Activated T-cell treated with anti-CD3 and anti-CD28 coated beads for 24 hours (primary cell): ENCODE results near the gene GNAS-AS1.
"Not testable (repeated sequence)": the region's sequence is repeated elsewhere in the genome, so short reads cannot be mapped to it uniquely, and the experiment has no call there.

ENCODE experiments used
- DNase-seq: peaks from one replicate; pipeline ENCODE4 v3.0.0-alpha.2; 2020; ENCODE audit warnings: low read depth

The GNAS-AS1 gene

GRCh38 chr20:58835231-58835630 is 15.5 kb downstream of the GNAS-AS1 start:
- no peak for DNase-seq

DNA sequence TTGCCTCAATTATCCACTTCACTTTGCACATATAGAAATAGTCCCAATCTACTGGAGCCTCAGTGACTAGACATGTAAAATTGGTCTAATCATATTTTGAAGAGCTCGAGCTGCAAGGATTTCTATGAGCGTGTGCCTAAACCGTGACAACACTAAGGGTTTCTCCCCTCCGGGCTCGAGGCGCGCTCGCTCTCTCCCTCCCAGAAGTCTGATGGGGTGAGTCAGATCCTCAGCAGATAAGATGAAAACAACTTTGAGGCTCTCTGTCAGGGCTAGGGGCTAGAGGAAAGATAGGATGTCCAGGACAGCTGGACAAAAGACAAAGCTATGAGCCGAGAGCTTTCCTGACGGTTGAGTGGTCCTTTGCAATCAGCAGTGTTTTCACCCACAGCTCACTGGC is 16.8 kb downstream of the GNAS-AS1 start:
- no peak for DNase-seq

- no peak for DNase-seq
These were observed 18.2 kb downstream of the GNAS-AS1 start for GRCh38 chr20:58832457-58832856.

DNA sequence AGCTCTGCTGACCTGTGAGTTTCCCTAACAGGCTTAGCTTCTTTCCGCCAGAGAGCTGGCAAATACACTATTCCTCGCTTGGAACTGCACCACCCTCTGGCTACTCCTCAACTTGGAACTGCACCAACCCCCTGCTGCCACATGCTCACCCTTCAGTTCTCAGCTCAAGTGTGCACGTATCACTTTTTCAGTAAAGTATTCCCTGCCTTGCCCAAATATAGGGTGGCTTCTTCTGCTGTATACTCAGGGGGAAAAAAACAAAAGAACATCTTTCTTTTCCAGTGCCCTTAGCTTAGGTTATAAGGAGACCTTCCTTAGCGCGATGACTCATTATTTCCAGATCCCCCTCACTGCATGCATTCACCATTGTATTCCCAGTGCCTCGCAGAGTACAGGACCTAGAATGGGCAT is 21.2 kb downstream of the GNAS-AS1 start:
- DNase-seq: no peak

- DNase-seq: not testable (repeated sequence)
These were observed 21.9 kb downstream of the GNAS-AS1 start for GRCh38 chr20:58828804-58829203.

DNA sequence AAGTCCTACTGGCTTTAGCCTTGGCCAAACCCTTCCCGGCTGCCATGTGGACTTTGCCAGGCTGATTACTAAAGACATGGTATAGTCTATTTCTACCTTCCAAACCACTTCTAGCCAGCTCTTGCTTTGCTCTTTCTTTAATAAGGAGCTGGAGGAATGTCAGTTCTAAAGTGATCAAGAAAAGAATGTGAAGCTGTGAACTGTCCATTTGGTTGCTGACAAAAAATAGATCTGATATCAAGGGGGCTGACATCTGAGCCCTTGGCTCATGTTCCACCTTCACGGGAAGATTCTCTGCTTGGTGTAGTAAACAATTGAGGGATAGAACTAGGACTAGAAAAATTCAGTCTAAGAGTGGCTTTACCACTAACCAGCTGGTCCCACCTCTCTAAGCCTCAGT is 22.6 kb downstream of the GNAS-AS1 start:
- no peak for DNase-seq

- DNase-seq: no peak
These were observed 24.4 kb downstream of the GNAS-AS1 start for GRCh38 chr20:58826271-58826670.

- DNase-seq: no peak
These were observed 25.3 kb downstream of the GNAS-AS1 start for GRCh38 chr20:58825450-58825849.

DNA sequence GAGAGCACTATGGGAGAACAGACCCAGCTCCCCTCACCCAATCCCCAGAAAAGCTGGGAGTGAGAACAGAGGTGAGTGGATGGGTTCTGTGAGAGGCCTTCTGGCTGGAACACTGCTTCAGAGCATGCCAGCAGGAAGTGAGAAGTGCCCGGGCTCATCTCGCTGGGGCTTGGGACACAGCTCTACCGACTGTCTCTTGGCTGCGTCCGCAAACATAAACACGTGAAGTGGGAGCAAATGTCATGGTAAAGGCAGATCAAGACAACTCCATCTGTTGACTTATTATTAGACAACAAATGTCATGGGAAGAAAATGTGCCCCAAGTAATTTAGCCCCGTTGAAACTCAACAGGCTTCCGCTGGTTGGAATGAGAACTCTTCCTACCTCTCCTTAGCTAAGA is 25.9 kb downstream of the GNAS-AS1 start:
- DNase-seq: no peak

DNA sequence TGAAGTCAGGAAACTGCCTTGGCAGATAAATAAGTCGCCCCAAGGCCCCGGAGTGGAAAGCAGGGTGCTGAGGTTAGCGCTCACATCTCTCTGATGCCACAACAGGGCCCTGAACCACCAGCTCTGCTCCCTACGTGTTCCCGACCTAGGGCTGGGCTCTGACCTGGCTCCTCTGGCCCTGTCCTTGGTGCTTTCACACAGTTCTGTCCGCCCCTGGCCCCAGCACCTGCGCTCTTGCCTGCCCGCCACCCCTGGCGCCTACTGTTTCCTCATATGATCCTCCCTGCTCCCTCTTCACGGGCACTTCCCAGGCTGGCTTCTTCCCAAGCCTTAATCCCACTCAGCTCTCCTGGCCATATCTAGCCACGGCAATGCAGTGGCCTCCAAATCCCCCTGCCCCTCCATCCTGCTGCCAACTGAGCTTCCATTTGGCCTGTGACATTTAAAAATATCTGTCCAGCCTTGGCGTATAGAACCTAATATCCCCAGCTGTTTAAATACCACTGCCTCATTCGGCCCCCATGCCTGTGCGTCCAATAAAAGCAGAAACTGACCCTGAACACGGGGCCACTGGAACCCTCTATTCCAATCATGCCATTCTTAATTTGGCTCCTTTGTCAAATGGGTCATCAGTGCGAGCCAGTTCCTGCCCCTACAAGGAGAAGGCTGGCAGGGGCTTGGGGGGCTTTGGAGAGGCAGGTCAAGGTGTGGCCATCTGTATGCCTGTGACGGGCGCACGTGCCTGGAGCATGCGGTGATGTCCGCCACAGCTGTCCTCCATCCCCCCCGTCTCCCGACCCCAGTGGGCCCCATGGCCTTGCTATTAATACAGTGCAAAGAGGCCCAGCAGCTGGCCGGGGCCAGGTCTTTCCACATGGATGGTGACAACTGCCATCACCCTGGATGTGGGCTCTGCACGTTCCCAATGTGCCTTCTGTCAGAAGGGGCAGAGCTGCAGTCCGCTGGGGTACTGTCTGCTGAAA is 27.7 kb downstream of the GNAS-AS1 start:
- DNase-seq: no peak

DNA sequence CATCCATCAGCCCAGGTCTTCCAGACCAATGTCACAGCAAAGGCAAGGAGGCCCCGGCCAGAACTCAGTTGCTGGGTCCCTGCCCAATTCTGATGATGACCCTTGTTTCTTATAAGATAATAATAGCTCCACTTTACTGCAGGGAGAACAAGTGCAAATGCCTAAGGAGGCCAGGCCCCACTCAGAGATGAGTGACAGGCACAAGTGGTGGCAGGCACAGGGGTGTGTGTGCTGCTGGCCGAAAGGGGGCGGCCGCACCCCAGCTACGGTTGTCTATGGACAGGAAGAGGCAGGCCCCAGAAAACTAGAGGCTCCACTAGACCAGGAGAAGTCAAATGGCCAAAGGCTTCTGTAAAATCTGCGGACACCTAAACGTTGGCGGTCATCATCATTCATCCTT is 28.6 kb downstream of the GNAS-AS1 start:
- DNase-seq: no peak

DNA sequence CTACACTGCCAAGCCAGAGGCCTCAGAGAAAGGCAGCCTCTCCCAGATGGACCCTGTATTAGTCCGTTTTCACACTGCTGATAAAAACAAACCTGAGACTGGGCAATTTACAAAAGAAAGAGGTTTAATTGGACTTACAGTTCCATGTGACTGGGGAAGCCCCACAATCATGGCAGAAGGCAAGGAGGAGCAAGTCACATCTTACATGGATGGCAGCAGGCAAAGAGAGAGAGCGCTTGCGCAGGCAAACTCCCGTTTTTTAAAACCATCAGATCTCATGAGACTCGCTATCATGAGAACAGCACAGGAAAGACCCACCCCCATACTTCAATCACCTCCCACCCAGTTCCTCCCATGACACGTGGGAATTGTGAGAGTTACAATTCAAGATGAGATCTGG is 30.2 kb downstream of the GNAS-AS1 start:
- not testable (repeated sequence) for DNase-seq

GRCh38 chr20:58819921-58820320 is 30.8 kb downstream of the GNAS-AS1 start:
- no peak for DNase-seq

DNA sequence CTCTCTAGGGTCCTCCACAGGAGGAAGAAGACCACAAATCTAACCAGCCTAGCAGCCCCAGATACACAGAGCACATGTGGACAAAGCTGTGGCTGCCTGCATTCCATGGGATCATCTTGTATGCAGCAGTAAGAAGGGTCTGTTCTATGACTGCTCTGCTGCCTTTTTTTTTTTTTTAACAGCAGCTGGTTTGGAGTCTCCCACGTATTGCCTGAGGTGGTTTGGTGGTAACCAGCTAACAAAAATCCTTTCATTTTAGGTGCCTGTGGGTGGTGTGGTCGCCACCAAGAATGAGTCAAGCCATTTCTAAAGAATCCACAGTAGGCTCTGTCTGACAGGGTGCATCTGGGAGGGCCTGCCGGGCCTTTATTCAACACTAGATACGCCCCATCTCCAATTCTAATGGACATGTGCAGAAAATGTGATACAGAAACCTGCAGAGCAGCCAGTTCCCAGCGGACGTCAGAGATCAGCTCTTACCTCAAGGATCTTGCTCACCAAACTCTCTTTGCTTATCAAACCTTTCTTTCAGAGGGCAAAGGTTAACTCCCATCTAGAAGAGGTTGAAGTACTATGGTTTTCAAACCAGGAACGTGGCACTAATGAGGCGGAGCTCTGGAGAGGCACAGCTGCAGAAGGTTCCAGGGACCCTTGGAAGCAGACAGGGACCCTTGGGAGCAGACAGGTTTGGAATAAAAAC is 32.0 kb downstream of the GNAS-AS1 start:
- DNase-seq: peak; percentile 48

DNA sequence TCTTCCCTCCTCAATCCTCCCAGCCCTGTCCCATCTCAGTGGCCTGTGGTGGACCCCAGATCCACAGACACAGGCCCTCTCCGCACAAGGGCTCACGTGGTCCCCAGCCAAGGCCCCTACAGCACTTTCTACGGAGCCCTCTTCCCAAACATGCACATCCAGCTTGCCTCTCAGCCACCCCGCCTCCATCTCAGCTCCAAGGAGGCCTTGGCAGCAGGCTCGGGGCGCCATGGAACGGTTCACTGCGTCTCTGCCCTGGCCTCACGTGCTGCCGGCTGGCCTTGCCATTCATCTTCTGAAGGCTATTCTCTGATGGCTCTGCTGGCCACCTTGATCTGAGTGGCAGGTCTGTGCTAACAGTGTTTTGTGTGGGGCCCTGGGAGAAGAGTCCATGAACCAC is 33.0 kb downstream of the GNAS-AS1 start:
- DNase-seq: no peak

DNA sequence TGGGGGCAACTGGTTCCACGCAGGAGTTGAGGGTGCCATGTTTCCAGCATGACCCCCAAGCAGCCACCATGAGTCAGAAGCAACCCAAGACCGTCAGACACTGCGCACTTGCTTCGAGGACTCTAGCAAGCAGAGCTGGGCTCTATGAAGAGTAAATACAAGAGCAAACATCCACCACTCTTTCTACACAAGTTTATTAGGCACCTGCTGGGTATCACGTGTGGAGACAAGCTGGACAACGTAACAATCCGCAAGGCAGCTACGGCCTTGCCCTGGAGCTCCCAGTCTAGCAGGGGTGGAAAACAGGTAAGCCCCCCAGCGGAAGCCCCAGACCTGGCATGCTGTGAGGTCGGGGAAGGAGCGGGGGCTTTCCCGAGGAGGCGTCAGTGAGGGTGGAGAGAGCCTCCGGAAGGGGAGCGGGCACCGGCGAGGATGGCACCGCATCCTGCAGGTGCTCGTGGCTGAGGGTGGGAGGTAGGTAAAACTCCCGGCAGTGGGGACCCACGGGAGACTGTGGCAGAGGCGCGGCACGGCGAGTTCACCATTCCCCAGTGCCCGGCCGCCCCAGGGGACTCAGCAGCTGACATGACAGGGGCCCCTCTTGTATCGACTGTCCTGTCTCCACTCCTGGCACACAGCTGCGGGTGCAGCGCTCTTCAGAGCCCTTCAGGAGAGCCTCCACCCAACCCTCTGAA is 33.6 kb downstream of the GNAS-AS1 start:
- DNase-seq: no peak

DNA sequence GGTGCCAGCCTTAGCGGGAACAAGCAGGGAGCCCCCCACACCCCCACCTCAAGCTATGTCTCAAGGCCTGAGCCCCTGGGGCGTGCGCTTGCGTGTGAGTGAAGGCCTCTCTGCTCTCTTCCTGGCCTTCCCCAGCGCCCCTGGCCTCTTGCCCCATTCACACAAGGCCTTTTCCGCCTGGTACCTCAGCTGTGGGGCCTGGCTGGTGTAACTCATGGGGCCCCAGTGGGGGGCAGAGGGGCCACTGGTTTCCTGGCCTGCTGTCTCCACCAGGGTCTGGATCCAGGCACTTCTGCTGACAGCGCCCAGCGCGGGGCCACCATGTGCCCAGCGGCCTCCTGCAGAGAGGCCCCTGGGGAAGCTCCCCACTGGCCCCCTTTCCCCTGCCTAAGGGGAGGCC is 34.7 kb downstream of the GNAS-AS1 start:
- DNase-seq: no peak

DNA sequence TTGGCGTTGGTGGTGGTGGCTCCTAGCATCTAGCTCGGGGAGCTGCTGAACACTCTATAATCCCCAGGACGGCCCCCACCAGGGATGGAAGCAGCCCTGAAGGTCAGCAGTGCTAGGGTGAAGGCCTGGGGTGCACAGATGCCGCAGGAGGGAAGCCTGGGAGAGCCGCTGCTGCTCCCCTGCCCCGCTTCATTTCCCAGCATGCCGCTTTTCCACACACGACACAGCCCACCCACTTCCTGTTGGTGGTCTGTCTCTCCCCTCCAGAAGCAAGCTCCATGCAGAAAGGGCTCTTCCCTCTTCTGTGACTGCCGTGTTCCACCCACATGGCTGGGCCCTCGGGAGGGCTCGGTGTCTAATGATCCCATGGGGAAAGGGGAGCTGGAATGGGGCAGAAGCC is 35.3 kb downstream of the GNAS-AS1 start:
- no peak for DNase-seq

- DNase-seq: no peak
These were observed 37.3 kb downstream of the GNAS-AS1 start for GRCh38 chr20:58813369-58813768.

- no peak for DNase-seq
These were observed 39.4 kb downstream of the GNAS-AS1 start for GRCh38 chr20:58811334-58811733.

DNA sequence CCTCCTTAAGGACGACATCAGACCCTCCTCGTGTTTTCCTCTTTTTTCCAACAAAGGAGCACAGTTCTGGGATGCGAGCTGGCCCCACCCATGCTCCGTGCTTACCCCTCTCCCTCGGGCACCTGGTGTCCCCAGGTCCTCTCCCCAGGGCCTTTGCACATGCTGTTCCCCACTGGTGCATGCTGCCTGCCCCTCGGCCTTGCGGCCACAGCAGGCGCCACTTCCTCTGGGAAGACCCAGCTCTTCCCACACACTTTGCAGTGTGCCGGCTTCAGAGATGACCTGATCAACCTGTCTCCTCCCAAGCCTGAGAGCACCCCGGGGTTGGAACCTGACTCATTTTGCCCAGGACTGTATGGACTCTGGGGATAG is 39.8 kb downstream of the GNAS-AS1 start:
- DNase-seq: no peak

DNA sequence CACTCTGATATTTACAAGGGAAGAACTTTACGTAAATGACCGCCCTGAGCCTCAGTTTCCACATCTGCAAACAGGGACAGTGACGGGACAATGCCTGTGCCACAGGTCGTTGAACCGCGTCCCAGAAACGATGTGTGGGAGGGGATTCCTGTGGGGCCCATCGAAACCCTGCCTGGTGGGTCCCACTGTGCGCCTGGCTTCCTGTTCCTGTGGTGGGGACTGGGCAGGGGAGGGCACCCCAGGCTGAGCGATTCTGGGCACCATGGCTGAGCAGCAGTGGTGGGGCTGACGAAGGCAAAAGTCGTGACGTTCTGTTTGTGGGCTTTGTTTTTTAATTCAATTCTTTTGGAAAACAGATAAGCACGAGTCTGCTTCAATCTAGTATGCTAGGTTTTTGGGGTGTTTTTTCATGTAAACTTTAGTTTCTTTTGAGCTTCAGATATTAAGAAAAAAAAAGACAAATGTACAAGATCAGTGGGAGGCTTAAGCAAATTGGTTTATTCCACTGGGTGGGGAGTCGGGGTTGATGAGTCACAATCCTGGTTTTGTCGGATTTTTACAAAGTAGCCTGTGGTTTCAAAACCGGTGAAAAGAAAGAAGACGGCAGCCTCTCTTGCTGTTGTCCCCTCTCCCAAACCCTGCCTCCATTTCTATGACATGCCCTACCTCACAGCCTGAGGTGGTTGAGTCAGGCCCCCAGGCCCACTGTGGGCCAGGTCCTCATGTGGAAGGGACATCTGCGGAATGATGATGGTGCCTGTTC is 40.4 kb downstream of the GNAS-AS1 start:
- no peak for DNase-seq
